B cell (primary cell): ENCODE measurements around the gene GLIPR2. TPM values are rescaled to one million over a fixed set of nuclear protein-coding genes. Genes with fewer than 3 reads are reported as not detected.

Experiments
- ATAC-seq: fragments of 200-7000 bp; cut with Tn5 transposase; one replicate; pipeline ENCODE4 v1.10.0; 2021; ENCODE audit warnings: low read depth, mild to moderate bottlenecking, moderate number of reproducible peaks, moderate library complexity
- CTCF ChIA-PET: fragments of 350-600 bp; sonication (Branson Sonifier 250); formaldehyde crosslinking; loops from one replicate; lab custom pipeline; 2021; ENCODE audit warnings: antibody characterized with exemption, inconsistent platforms; lab: Charles Lee
- POLR2A ChIA-PET: fragments of 350-600 bp; sonication (Branson Sonifier 250); formaldehyde crosslinking; loops from one replicate; lab custom pipeline; 2021; ENCODE audit warnings: antibody characterized with exemption; lab: Charles Lee
- DNase-seq: peaks from one replicate; pipeline ENCODE4 v3.0.0; 2013
- H2AFZ ChIP-seq: 2 replicates; pipeline ENCODE4 v1.6.1; 2012; ENCODE audit warnings: mild to moderate bottlenecking, low read depth, low read length; ENCODE audit not compliant: insufficient read depth, poor library complexity, severe bottlenecking
- H3K27ac ChIP-seq, 2 donors: 1 replicate in 1 of 2; 2 replicates in 1 of 2; pipeline ENCODE4 v1.5.1; 2012 to 2013; ENCODE audit warnings: low read length in 2 of 2, mild to moderate bottlenecking in 2 of 2, moderate library complexity in 1 of 2
- H3K27me3 ChIP-seq, 4 experiments: fragments of 200-600 bp in 1 of 4; sonication (generic) in 1 of 4; replicated peaks in 1 of 4; 1 replicate in 2 of 4; 2 replicates in 2 of 4; pipeline versions ENCODE4 v1.6.1 to v1.7.0; 2013 to 2016; ENCODE audit warnings: low read length in 3 of 4, mild to moderate bottlenecking in 2 of 4, mixed read lengths in 1 of 4, moderate library complexity in 1 of 4; ENCODE audit not compliant: insufficient read depth in 4 of 4, control insufficient read depth in 3 of 4; ENCODE audit errors: control extremely low read depth in 1 of 4
- H3K36me3 ChIP-seq, 2 experiments: replicated peaks in 1 of 2; 1 replicate in 1 of 2; 2 replicates in 1 of 2; pipeline versions ENCODE4 v1.6.1 to v1.7.1; 2013; ENCODE audit warnings: low read length in 1 of 2; ENCODE audit not compliant: insufficient read depth in 2 of 2, control insufficient read depth in 1 of 2; ENCODE audit errors: control extremely low read depth in 1 of 2, extremely low read depth in 1 of 2
- H3K4me1 ChIP-seq, 2 donors: fragments of 200-600 bp in 1 of 2; sonication (generic) in 1 of 2; 1 replicate in 1 of 2; 2 replicates in 1 of 2; pipeline versions ENCODE4 v1.5.1 to v1.6.1; 2013 to 2017; ENCODE audit warnings: low read length in 2 of 2; ENCODE audit not compliant: control insufficient read depth in 2 of 2, insufficient read depth in 2 of 2
- H3K4me2 ChIP-seq: replicated peaks from 2 replicates; pipeline ENCODE3; 2012; ENCODE audit warnings: mild to moderate bottlenecking, low read depth, low read length; ENCODE audit not compliant: poor library complexity, severe bottlenecking
- H3K4me3 ChIP-seq, 5 experiments: fragments of 200-600 bp in 1 of 5; sonication (generic) in 1 of 5; 1 replicate in 3 of 5; 2 replicates in 2 of 5; pipeline versions ENCODE4 v1.5.1 to v1.7.0; 2011 to 2016; ENCODE audit warnings: low read length in 4 of 5, mild to moderate bottlenecking in 4 of 5, low read depth in 2 of 5, control low read depth in 1 of 5, moderate library complexity in 1 of 5; ENCODE audit not compliant: insufficient read depth in 1 of 5; ENCODE audit errors: control extremely low read depth in 1 of 5, extremely low read depth in 1 of 5
- H3K79me2 ChIP-seq: fragments of 200-600 bp; sonication (generic); one replicate; pipeline ENCODE4 v1.6.0; 2016; ENCODE audit warnings: low read length; ENCODE audit not compliant: control insufficient read depth, insufficient read depth
- H3K9ac ChIP-seq: fragments of 200-600 bp; sonication (generic); 2 replicates; pipeline ENCODE4 v1.6.1; 2017; ENCODE audit warnings: mild to moderate bottlenecking, low read length, moderate library complexity
- H3K9me3 ChIP-seq, 3 donors: one replicate each; pipeline versions ENCODE4 v1.6.1 to v1.7.1; 2013; ENCODE audit warnings: low read length in 2 of 3; ENCODE audit not compliant: control insufficient read depth in 2 of 3, insufficient read depth in 1 of 3; ENCODE audit errors: control extremely low read depth in 1 of 3
- H4K20me1 ChIP-seq: 2 replicates; pipeline ENCODE4 v1.6.0; 2012; ENCODE audit warnings: mild to moderate bottlenecking, low read length; ENCODE audit not compliant: insufficient read depth, control insufficient read depth, poor library complexity, severe bottlenecking
- H3K27ac Mint-ChIP-seq: one replicate; pipeline ENCODE4 v1.8.0; 2021; ENCODE audit warnings: mixed read lengths
- H3K27me3 Mint-ChIP-seq: one replicate; pipeline ENCODE4 v1.8.0; 2021; ENCODE audit warnings: mixed read lengths
- H3K4me1 Mint-ChIP-seq: one replicate; pipeline ENCODE4 v1.8.0; 2021; ENCODE audit warnings: mixed read lengths
- H3K4me3 Mint-ChIP-seq: one replicate; pipeline ENCODE4 v1.8.0; 2021; ENCODE audit warnings: mixed read lengths
- H3K9me3 Mint-ChIP-seq: one replicate; pipeline ENCODE4 v1.8.0; 2022; ENCODE audit warnings: mixed read lengths; ENCODE audit not compliant: insufficient read depth
- EZH2 ChIP-seq: IDR thresholded peaks from 2 replicates; pipeline ENCODE4 v1.6.1; 2012; ENCODE audit warnings: borderline replicate concordance, low read depth, mild to moderate bottlenecking, moderate library complexity, low read length; ENCODE audit not compliant: insufficient read depth, poor library complexity, severe bottlenecking
- WGBS: methylation state at CpG from one replicate; pipeline ENCODE4 v1.1.5; 2013; ENCODE audit warnings: missing lambda C conversion rate; ENCODE audit not compliant: insufficient coverage; 5-methylcytosine and 5-hydroxymethylcytosine counted together
- intact Hi-C: fragments of 100-400 bp; cut with micrococcal nuclease; formaldehyde crosslinking; loops from one replicate; pipeline ENCODE4 v1.10.0; 2022
- polyA plus RNA-seq: library from polyadenylated mRNA; depleted of rRNA; stranded (reverse); fragments of >200 nt; gene quantifications from 2 replicates; pipeline ENCODE4 v1.2.3, GENCODE V29; 2012
- total RNA-seq, 2 donors: library from RNA; stranded (reverse); fragments of 120-200 nt in 1 of 2; gene quantifications; 1 replicate in 1 of 2; 2 replicates in 1 of 2; pipeline versions ENCODE4 v1.2.3 to v1.2.4, GENCODE V29; 2013 to 2022
- TF ChIP-seq, protein P1 (sequence below): fragments of 200-600 bp; IDR thresholded peaks from one replicate; pipeline ENCODE4 v1.8.0; 2022; ENCODE audit warnings: antibody characterized with exemption, mild to moderate bottlenecking

The GLIPR2 gene
- total and polyA plus RNA-seq, 2 donors (not counting 1 experiment from before 2014, with no cell fraction given): 13.7 to 14.6 TPM

DNA sequence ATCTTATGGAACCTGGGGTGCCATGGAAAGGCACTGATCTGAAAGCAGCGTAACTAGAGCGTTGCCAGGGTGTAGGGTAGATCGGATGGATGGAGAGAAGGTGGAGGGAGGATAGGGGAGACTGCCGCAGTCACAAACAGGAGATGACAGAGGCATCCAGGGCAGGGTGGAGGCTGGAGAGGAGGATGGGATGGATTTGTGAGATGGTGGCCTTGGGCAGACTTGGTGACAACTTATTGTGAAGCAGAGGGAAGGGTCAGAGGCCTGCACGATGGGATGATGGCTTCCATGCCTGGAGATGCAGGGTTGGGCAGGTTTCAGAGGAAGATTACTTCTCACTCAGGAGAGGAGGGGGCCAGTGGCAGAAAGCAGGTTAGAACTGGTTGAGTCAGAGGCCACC lies 2.4 kb downstream of the GLIPR2 start:
- peaks cover 57% of the 10 kb centered on the region for H3K79me2 ChIP-seq
- CTCF ChIA-PET: interaction anchor here (3.9 to 4.3 kb wide), 2 partner anchors 28 to 36 kb away, joined by 31 to 50 read pairs; partner anchors contain the start of gene CCIN
- no peak overlapping the region for H2AFZ ChIP-seq
- H3K9me3 ChIP-seq: no peaks in the 10 kb centered on the region
- TF ChIP-seq, protein P1, sequence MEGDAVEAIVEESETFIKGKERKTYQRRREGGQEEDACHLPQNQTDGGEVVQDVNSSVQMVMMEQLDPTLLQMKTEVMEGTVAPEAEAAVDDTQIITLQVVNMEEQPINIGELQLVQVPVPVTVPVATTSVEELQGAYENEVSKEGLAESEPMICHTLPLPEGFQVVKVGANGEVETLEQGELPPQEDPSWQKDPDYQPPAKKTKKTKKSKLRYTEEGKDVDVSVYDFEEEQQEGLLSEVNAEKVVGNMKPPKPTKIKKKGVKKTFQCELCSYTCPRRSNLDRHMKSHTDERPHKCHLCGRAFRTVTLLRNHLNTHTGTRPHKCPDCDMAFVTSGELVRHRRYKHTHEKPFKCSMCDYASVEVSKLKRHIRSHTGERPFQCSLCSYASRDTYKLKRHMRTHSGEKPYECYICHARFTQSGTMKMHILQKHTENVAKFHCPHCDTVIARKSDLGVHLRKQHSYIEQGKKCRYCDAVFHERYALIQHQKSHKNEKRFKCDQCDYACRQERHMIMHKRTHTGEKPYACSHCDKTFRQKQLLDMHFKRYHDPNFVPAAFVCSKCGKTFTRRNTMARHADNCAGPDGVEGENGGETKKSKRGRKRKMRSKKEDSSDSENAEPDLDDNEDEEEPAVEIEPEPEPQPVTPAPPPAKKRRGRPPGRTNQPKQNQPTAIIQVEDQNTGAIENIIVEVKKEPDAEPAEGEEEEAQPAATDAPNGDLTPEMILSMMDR: no peak
- no peak for TF ChIP-seq EZH2
- no peak overlapping the region for H3K4me2 ChIP-seq
- 98% methylated on average over 4 of the region's 5 CpGs for WGBS
- Mint-ChIP-seq H3K4me1 (peaks cover 74% of the 10 kb centered on the region), H3K4me3 (peak overlapping the region; percentile 32), H3K27me3 (no peaks in the 10 kb centered on the region), H3K9me3 (no peaks in the 10 kb centered on the region), H3K27ac (peak overlapping the region; percentile 77)
- ATAC-seq: no peak
- peaks cover 23% of the 10 kb centered on the region for H4K20me1 ChIP-seq
- POLR2A ChIA-PET: no interaction called here
- intact Hi-C loops: loop anchor here (5.0 kb wide), 1 partner anchor 118 kb away; the partner anchor contains the start of gene GNE
- H3K4me3 ChIP-seq: no peak overlapping the region
- no peaks in the 10 kb centered on the region for H3K27me3 ChIP-seq
- H3K9ac ChIP-seq: no peak overlapping the region
- H3K36me3 ChIP-seq: peaks cover 0 to 20% of the 10 kb centered on the region in 2 experiments
- H3K4me1 ChIP-seq: peaks cover 63 to 64% of the 10 kb centered on the region in 2 donors
- DNase-seq: no peak
- no peak overlapping the region for H3K27ac ChIP-seq
